HEK293 (cell line): ENCODE results near the gene FHIT.

ENCODE experiments used
- CTCF ChIA-PET: fragments of 350-600 bp; formaldehyde crosslinking; extraction: SDS; loops from one replicate; lab custom pipeline; 2021; ENCODE audit warnings: antibody characterized with exemption; lab: Yijun Ruan, JAX
- POLR2A ChIA-PET: fragments of 300-600 bp; formaldehyde crosslinking; extraction: SDS; loops from one replicate; lab custom pipeline; 2020; ENCODE audit warnings: antibody characterized with exemption, inconsistent platforms; lab: Yijun Ruan, JAX
- H3K27ac ChIP-seq: fragments of 200-500 bp; sonication (Bioruptor generic); 2 replicates; pipeline ENCODE4 v1.5.1; 2014; ENCODE audit warnings: low read depth, low read length, control low read depth, inconsistent platforms; ENCODE audit errors: extremely low read depth
- H3K36me3 ChIP-seq, 2 experiments: fragments of 200-500 bp in 1 of 2; sonication (Bioruptor generic) in 1 of 2; 1 replicate in 1 of 2; 2 replicates in 1 of 2; pipeline ENCODE4 v1.5.1; 2014 to 2017; ENCODE audit warnings: inconsistent platforms in 2 of 2, low read length in 2 of 2; ENCODE audit not compliant: control insufficient read depth in 2 of 2, insufficient read depth in 1 of 2
- H3K4me1 ChIP-seq: fragments of 200-500 bp; sonication (Bioruptor generic); 2 replicates; pipeline ENCODE4 v1.5.1; 2014; ENCODE audit warnings: mild to moderate bottlenecking, low read length, inconsistent platforms; ENCODE audit not compliant: control insufficient read depth, insufficient read depth
- H3K4me3 ChIP-seq: 2 replicates; pipeline ENCODE4 v1.5.1; 2011; ENCODE audit warnings: low read depth, mild to moderate bottlenecking, control low read depth, low read length, moderate library complexity
- H3K9me3 ChIP-seq: fragments of 200-500 bp; sonication (Bioruptor generic); 2 replicates; pipeline ENCODE4 v1.5.1; 2014; ENCODE audit warnings: low read depth, low read length, inconsistent platforms; ENCODE audit not compliant: control insufficient read depth, insufficient read depth
- ATF2 ChIP-seq: fragments of 450-650 bp; formaldehyde crosslinking; IDR thresholded peaks from 2 replicates; pipeline ENCODE4 v1.5.1; 2016; ENCODE audit warnings: missing biosample characterization, missing genetic modification characterization, low read depth
- BCL11B ChIP-seq: fragments of 450-650 bp; formaldehyde crosslinking; IDR thresholded peaks from 2 replicates; pipeline ENCODE4 v1.5.1; 2016; ENCODE audit warnings: low read depth, missing biosample characterization, missing genetic modification characterization
- HOXA7 ChIP-seq: sonication (generic); formaldehyde crosslinking; IDR thresholded peaks from 2 replicates; pipeline ENCODE4 v1.8.1; 2022; ENCODE audit warnings: missing genetic modification reagents, borderline replicate concordance
- SP7 ChIP-seq: fragments of 450-650 bp; formaldehyde crosslinking; IDR thresholded peaks from 2 replicates; pipeline ENCODE4 v1.5.1; 2016; ENCODE audit warnings: missing biosample characterization, missing genetic modification characterization
- ZFP37 ChIP-seq: fragments of 450-650 bp; formaldehyde crosslinking; IDR thresholded peaks from 2 replicates; pipeline ENCODE4 v1.5.1; 2016; ENCODE audit warnings: missing biosample characterization, missing genetic modification characterization
- ZNF10 ChIP-seq: fragments of 450-650 bp; formaldehyde crosslinking; IDR thresholded peaks from 2 replicates; pipeline ENCODE4 v1.5.1; 2017; ENCODE audit warnings: missing biosample characterization, missing genetic modification characterization
- ZNF354C ChIP-seq: fragments of 450-650 bp; formaldehyde crosslinking; IDR thresholded peaks from 2 replicates; pipeline ENCODE4 v1.5.1; 2016; ENCODE audit warnings: missing biosample characterization, missing genetic modification characterization, low read depth, borderline replicate concordance
- ZNF426 ChIP-seq: fragments of 450-650 bp; formaldehyde crosslinking; IDR thresholded peaks from 2 replicates; pipeline ENCODE4 v1.5.1; 2017; ENCODE audit warnings: missing biosample characterization, missing genetic modification characterization, mild to moderate bottlenecking, inconsistent platforms, moderate library complexity
- ZNF514 ChIP-seq: fragments of 450-650 bp; formaldehyde crosslinking; IDR thresholded peaks from 2 replicates; pipeline ENCODE4 v1.5.1; 2016; ENCODE audit warnings: missing biosample characterization, missing genetic modification characterization
- ZNF600 ChIP-seq: fragments of 450-650 bp; formaldehyde crosslinking; IDR thresholded peaks from 2 replicates; pipeline ENCODE4 v1.5.1; 2016; ENCODE audit warnings: missing biosample characterization, missing genetic modification characterization
- ZNF624 ChIP-seq: fragments of 450-650 bp; formaldehyde crosslinking; IDR thresholded peaks from 2 replicates; pipeline ENCODE4 v1.5.1; 2017; ENCODE audit warnings: missing biosample characterization, missing genetic modification characterization
- ZNF792 ChIP-seq: fragments of 450-650 bp; formaldehyde crosslinking; IDR thresholded peaks from 2 replicates; pipeline ENCODE4 v1.5.1; 2016; ENCODE audit warnings: missing biosample characterization, missing genetic modification characterization
- ZNF843 ChIP-seq: fragments of 450-650 bp; formaldehyde crosslinking; IDR thresholded peaks from 2 replicates; pipeline ENCODE4 v1.5.1; 2016; ENCODE audit warnings: missing biosample characterization, missing genetic modification characterization
- TF ChIP-seq, protein P1 (sequence below): fragments of 450-650 bp; formaldehyde crosslinking; IDR thresholded peaks from 2 replicates; pipeline ENCODE4 v1.5.1; 2016; ENCODE audit warnings: missing biosample characterization, missing genetic modification characterization
- TF ChIP-seq, protein P2 (sequence below): fragments of 450-650 bp; formaldehyde crosslinking; IDR thresholded peaks from 2 replicates; pipeline ENCODE4 v1.5.1; 2017; ENCODE audit warnings: missing biosample characterization, missing genetic modification characterization
- TF ChIP-seq, protein P3 (sequence below): fragments of 450-650 bp; formaldehyde crosslinking; conservative IDR thresholded peaks from 2 replicates; pipeline ENCODE4 v1.5.1; 2016; ENCODE audit warnings: low read depth, missing biosample characterization, missing genetic modification characterization

Gene FHIT

DNA sequence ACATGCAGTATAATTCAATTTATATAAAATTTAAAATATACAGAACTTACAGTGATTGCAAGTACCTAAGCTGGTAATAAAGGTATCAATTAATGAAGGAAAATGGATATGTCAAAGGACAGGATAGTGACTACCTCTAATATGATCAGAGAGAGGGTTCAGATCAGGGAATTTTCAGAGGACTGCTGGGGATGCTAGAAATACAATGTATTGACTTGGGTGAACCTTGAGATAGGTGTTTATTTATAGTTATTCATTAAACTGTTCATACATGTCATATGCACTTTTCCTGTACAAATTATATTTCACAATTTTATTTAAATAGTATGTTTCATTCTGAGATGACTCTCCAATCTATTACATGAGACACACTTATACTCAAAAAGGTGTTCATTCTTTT is 554.1 kb downstream of the FHIT start (continued):
- TF ChIP-seq, protein P1, sequence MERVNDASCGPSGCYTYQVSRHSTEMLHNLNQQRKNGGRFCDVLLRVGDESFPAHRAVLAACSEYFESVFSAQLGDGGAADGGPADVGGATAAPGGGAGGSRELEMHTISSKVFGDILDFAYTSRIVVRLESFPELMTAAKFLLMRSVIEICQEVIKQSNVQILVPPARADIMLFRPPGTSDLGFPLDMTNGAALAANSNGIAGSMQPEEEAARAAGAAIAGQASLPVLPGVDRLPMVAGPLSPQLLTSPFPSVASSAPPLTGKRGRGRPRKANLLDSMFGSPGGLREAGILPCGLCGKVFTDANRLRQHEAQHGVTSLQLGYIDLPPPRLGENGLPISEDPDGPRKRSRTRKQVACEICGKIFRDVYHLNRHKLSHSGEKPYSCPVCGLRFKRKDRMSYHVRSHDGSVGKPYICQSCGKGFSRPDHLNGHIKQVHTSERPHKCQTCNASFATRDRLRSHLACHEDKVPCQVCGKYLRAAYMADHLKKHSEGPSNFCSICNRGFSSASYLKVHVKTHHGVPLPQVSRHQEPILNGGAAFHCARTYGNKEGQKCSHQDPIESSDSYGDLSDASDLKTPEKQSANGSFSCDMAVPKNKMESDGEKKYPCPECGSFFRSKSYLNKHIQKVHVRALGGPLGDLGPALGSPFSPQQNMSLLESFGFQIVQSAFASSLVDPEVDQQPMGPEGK (tag by site-specific recombination) = no peak

DNA sequence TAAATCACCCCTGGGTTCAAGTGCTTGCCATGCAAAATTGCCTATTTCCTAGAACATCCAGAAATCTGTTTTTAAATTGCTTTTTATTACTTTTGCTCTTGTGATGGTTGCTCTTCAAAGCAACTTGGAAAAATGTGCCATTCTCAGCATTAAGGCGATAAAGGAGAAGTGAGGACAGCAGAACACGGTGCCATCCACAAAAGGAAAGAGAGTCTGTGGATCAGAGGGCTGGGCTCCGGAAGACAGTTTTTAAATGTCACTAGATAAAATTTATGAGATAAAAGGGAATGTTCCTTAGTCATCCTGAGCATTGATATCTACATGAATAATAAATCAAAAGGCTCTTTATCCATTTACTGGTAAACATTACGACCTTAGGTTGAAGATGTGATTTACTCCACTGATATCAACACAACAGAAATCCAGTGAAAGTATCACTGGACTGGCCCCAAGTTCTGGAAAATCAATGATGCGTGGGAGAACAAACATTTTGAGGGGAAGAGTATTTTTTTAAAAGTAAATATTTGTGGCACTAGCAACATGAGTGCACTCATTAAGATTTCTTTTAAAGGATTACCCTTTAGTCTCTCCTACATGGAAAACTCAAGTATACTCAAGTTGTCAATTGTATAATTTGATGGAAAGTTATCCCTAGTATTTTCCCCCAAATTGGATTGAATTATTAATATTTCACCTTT is 554.7 kb downstream of the FHIT start:
- Histone ChIP-seq H3K27ac (no peak overlapping the region), H3K36me3 (no peaks in the 10 kb centered on the region), H3K9me3 (no peaks in the 10 kb centered on the region), H3K4me1 (peaks cover 3% of the 10 kb centered on the region; the same call in 1 of the 2 replicates), H3K4me3 (no peak overlapping the region)
- ChIA-PET CTCF (no interaction called here), POLR2A (no interaction called here)
- TF ChIP-seq, protein P2, sequence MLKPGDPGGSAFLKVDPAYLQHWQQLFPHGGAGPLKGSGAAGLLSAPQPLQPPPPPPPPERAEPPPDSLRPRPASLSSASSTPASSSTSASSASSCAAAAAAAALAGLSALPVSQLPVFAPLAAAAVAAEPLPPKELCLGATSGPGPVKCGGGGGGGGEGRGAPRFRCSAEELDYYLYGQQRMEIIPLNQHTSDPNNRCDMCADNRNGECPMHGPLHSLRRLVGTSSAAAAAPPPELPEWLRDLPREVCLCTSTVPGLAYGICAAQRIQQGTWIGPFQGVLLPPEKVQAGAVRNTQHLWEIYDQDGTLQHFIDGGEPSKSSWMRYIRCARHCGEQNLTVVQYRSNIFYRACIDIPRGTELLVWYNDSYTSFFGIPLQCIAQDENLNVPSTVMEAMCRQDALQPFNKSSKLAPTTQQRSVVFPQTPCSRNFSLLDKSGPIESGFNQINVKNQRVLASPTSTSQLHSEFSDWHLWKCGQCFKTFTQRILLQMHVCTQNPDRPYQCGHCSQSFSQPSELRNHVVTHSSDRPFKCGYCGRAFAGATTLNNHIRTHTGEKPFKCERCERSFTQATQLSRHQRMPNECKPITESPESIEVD (tag by site-specific recombination) = 0 out of 2 replicates have a peak, but pooled peaks have one; percentile 17
- no peak for TF ChIP-seq ATF2

DNA sequence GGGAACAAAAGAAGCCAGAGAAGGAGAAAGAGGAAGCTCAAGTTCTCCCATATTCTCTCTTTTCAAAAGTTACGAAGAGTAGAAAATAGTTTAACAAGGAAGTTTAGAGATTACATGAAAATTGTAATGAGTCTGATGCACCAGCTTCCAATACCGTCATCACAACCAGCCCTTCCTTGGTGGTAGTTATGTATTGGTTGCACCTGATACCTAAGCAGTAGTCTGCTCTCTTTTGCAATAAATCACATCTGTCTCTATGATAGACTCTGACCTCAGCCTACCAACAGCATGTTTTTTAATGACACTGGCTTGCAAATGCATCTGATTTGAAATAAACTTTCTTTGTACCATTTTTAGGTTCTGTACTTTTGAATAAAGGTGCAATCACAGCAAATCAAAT is 575.8 kb downstream of the FHIT start:
- CTCF ChIA-PET = no interaction called here
- Histone ChIP-seq H3K9me3 (no peaks in the 10 kb centered on the region), H3K4me1 (no peaks in the 10 kb centered on the region), H3K27ac (no peak overlapping the region), H3K4me3 (no peak overlapping the region)
- peak; percentile 90 for TF ChIP-seq ZNF10 (tag by site-specific recombination)
- no peak for TF ChIP-seq ZNF514 (tag by site-specific recombination)
- TF ChIP-seq, all 188 proteins: peak for 1
- POLR2A ChIA-PET = no interaction called here
- H3K36me3 ChIP-seq = no peaks in the 10 kb centered on the region

DNA sequence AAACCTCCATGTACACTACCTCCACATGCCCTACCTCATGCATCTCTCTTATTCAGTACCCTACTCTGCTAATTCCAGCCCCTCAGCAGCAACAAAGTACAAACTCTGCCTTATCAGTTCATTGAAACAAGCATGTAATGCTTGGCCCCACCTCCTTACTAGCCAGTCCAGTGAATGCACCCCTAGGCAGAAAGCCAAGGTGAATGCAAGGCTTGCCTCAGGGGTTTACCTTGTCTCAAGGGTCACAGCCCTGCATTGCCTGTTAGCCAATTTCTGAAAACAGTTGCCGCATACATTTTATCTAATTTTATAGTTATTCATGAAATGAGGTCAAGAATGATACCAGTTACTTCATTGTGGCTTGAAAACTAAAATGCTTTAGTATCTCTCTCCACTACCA is 576.4 kb downstream of the FHIT start:
- no peaks in the 10 kb centered on the region for H3K9me3 ChIP-seq
- H3K36me3 ChIP-seq = no peaks in the 10 kb centered on the region
- ChIA-PET CTCF (no interaction called here), POLR2A (no interaction called here)
- no peak overlapping the region for H3K4me3 ChIP-seq
- no peaks in the 10 kb centered on the region for H3K4me1 ChIP-seq
- no peak overlapping the region for H3K27ac ChIP-seq
- TF ChIP-seq, protein P3, sequence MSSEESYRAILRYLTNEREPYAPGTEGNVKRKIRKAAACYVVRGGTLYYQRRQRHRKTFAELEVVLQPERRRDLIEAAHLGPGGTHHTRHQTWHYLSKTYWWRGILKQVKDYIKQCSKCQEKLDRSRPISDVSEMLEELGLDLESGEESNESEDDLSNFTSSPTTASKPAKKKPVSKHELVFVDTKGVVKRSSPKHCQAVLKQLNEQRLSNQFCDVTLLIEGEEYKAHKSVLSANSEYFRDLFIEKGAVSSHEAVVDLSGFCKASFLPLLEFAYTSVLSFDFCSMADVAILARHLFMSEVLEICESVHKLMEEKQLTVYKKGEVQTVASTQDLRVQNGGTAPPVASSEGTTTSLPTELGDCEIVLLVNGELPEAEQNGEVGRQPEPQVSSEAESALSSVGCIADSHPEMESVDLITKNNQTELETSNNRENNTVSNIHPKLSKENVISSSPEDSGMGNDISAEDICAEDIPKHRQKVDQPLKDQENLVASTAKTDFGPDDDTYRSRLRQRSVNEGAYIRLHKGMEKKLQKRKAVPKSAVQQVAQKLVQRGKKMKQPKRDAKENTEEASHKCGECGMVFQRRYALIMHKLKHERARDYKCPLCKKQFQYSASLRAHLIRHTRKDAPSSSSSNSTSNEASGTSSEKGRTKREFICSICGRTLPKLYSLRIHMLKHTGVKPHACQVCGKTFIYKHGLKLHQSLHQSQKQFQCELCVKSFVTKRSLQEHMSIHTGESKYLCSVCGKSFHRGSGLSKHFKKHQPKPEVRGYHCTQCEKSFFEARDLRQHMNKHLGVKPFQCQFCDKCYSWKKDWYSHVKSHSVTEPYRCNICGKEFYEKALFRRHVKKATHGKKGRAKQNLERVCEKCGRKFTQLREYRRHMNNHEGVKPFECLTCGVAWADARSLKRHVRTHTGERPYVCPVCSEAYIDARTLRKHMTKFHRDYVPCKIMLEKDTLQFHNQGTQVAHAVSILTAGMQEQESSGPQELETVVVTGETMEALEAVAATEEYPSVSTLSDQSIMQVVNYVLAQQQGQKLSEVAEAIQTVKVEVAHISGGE (tag by site-specific recombination) = no peak
- no peak for TF ChIP-seq SP7 (tag by site-specific recombination)
- TF ChIP-seq ZNF843 (tag by site-specific recombination) = no peak
- no peak for TF ChIP-seq ZNF624 (tag by site-specific recombination)
- no peak for TF ChIP-seq ZNF600
- no peak for TF ChIP-seq ZNF792 (tag by site-specific recombination)
- TF ChIP-seq HOXA7 (CRISPR knock-in tag) = no peak
- TF ChIP-seq ZNF354C (tag by site-specific recombination) = no peak
- TF ChIP-seq ZFP37 (tag by site-specific recombination) = no peak
- TF ChIP-seq, protein P1 (tag by site-specific recombination) = no peak
- TF ChIP-seq ZNF426 = no peak
- TF ChIP-seq BCL11B = no peak
